ENCODE measurements around the gene CELF6.

The CELF6 gene

GRCh38 chr15:72238586-72238985, 81.4 kb downstream of the CELF6 start:
- DNase-seq (ENCODE audit: low spot score in 2 of 2), result no peak
- H3K27me3 ChIP-seq (ENCODE audit: low read depth), result no peaks in the 10 kb centered on the region

GRCh38 chr15:72237853-72238224, 82.1 kb downstream of the CELF6 start:
- peaks cover 36% of the 10 kb centered on the region for H3K36me3 ChIP-seq (replicated peaks)
- H3K4me3 ChIP-seq, result no peak overlapping the region
- no peaks in the 10 kb centered on the region for H3K4me1 ChIP-seq
- in situ Hi-C loops (cut with MboI; ENCODE audit: low sequenced_read_pairs), result no loop called here
- DNase-seq (ENCODE audit: low spot score in 2 of 2), result no peak
- no peaks in the 10 kb centered on the region for H3K27me3 ChIP-seq (ENCODE audit: low read depth)
- H3K9me3 ChIP-seq, result no peaks in the 10 kb centered on the region

More at GRCh38 chr15:72238586-72238985, 81.4 kb downstream of the CELF6 start:
- H3K36me3 ChIP-seq (replicated peaks), result peaks cover 43% of the 10 kb centered on the region
- in situ Hi-C loops (cut with MboI; ENCODE audit: low sequenced_read_pairs), result no loop called here
- H3K4me3 ChIP-seq, result no peak overlapping the region
- no peaks in the 10 kb centered on the region for H3K4me1 ChIP-seq
- H3K9me3 ChIP-seq, result no peaks in the 10 kb centered on the region

DNA sequence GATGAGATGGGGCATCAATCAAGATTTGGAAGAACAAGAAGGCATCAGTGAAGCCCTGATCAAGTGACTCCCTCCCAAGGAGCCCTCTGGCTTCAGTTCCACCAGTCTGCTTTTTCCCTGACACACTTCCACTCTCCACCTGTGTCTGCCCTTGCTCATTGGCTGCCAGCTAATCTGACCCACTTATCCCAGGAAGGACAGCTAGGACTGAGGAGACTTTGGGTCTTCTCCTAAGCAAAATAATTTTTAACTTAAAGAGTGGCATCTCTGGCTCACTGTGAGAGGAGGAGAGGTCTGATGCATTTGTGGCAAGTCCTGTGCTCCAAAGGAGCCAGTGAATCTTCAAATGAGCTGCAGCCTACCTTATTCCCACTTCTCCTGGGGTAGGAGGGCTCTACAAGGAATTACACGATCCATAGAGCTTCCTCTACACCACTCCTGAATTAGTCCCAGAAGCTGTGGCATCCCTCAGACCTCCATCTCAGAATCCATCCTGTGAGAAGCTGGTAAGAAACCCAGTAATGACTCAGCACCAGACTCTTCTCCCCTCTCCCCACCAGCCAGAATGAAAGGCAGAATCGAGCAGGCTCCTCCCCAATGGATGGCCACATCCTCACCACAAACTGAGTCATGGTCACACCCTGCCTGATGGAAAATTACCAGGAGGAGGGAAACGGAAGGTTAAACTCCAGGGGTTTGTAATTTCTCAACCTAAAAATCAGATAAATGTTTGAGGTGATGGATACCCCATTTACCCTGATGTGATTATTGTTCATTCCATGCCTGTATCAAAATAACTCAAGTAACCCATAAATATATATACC, 82.7 kb downstream of the CELF6 start:
- H3K9me3 ChIP-seq, result no peaks in the 10 kb centered on the region
- in situ Hi-C loops (cut with MboI; ENCODE audit: low sequenced_read_pairs), result no loop called here
- H3K27me3 ChIP-seq (ENCODE audit: low read depth), result no peaks in the 10 kb centered on the region
- peaks cover 2% of the 10 kb centered on the region for H3K4me1 ChIP-seq
- peak in 1 of 2 experiments; percentile 48 for DNase-seq (ENCODE audit: low spot score in 2 of 2)
- H3K4me3 ChIP-seq, result no peak overlapping the region
- H3K36me3 ChIP-seq (replicated peaks), result peaks cover 30% of the 10 kb centered on the region

GRCh38 chr15:72236381-72237003, 83.5 kb downstream of the CELF6 start:
- DNase-seq (ENCODE audit: low spot score in 2 of 2), result no peak
- Histone ChIP-seq H3K4me3 (no peak overlapping the region), H3K27me3 (ENCODE audit: low read depth) (no peaks in the 10 kb centered on the region), H3K4me1 (peaks cover 8% of the 10 kb centered on the region), H3K9me3 (no peaks in the 10 kb centered on the region), H3K36me3 (replicated peaks) (peaks cover 22% of the 10 kb centered on the region)
- in situ Hi-C loops (cut with MboI; ENCODE audit: low sequenced_read_pairs), result no loop called here

GRCh38 chr15:72235298-72235697, 84.7 kb downstream of the CELF6 start:
- DNase-seq (ENCODE audit: low spot score in 2 of 2), result no peak
- in situ Hi-C loops (cut with MboI; ENCODE audit: low sequenced_read_pairs), result no loop called here
- Histone ChIP-seq H3K9me3 (no peaks in the 10 kb centered on the region), H3K36me3 (replicated peaks) (peaks cover 15% of the 10 kb centered on the region), H3K4me3 (no peak overlapping the region), H3K4me1 (peaks cover 8% of the 10 kb centered on the region), H3K27me3 (ENCODE audit: low read depth) (no peaks in the 10 kb centered on the region)
